GM12865 (cell line): Measurements from ENCODE around the gene PDLIM3.

Source experiments
- DNase-seq: peaks from one replicate; pipeline ENCODE4 v3.0.0; 2010; ENCODE audit warnings: low read depth
- H3K4me3 ChIP-seq: 2 replicates; pipeline ENCODE4 v1.5.1; 2011; ENCODE audit warnings: mild to moderate bottlenecking, low read depth, low read length, control low read depth
- TF ChIP-seq, protein P1 (sequence below): IDR thresholded peaks from 2 replicates; pipeline ENCODE4 v1.5.1; 2011; ENCODE audit warnings: low read length, control low read depth, low read depth, inconsistent platforms; ENCODE audit not compliant: insufficient read depth; ENCODE audit errors: missing control alignments

Gene PDLIM3

DNA sequence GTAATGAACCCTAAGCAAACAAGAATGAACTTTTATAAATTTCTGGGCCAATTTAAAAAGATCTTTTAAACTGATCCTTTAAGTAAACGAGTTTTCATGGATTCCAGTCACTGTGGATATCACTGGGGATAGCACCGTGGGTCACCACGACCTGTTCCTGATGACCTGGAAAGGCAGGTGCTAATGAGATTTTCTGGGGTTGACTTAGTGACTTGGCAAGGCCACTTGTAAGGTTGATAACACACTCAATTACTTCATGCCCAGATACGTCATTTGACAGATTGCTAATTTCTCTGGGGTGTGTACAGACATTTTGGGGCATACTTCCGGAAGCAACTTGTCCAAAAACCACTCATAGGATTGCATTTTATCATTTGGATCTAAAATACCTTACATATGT lies 24.5 kb downstream of the PDLIM3 start:
- TF ChIP-seq, protein P1, sequence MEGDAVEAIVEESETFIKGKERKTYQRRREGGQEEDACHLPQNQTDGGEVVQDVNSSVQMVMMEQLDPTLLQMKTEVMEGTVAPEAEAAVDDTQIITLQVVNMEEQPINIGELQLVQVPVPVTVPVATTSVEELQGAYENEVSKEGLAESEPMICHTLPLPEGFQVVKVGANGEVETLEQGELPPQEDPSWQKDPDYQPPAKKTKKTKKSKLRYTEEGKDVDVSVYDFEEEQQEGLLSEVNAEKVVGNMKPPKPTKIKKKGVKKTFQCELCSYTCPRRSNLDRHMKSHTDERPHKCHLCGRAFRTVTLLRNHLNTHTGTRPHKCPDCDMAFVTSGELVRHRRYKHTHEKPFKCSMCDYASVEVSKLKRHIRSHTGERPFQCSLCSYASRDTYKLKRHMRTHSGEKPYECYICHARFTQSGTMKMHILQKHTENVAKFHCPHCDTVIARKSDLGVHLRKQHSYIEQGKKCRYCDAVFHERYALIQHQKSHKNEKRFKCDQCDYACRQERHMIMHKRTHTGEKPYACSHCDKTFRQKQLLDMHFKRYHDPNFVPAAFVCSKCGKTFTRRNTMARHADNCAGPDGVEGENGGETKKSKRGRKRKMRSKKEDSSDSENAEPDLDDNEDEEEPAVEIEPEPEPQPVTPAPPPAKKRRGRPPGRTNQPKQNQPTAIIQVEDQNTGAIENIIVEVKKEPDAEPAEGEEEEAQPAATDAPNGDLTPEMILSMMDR = no peak
- no peak for DNase-seq
- no peak overlapping the region for H3K4me3 ChIP-seq

DNA sequence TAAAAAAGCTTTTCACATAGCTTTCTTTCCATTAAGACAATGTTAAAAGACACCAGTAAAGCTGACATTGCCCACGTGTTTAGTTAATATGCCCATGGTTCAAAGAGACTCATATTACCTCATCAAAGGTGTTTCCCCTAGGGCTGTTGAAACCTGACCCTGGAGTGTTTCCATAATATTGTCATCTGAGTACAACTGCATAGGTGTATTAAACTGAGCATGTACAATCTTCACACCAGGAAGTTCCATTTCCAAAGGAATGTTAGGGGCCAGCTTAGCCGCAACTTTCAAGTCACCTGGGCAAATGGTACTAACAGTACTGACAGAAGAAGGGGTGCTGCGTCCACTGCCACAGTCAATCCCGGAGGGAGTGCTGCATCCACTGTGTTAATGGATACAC lies 27.1 kb downstream of the PDLIM3 start:
- H3K4me3 ChIP-seq = no peak overlapping the region
- TF ChIP-seq, protein P1 = no peak
- DNase-seq = no peak

DNA sequence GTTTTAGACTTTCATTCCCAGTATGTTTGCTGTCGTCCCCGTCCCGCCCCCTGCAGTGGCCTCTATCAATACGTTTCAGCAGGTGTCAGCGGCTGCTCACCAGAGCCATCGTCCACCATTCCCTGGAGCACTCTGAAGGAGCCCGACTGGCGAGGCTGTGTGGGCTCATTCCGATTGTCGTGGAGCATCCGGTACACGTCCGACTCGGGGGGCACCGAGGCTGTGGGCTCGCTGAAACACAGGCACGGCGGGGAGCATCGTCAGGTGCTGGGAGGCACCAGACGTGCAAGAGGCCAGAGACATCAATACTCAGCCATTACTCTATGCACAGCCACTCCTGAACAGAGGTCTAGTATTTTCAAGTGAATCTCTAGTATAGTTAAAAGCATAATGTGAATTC lies 28.9 kb downstream of the PDLIM3 start:
- no peak for DNase-seq
- TF ChIP-seq, protein P1 = no peak
- no peak overlapping the region for H3K4me3 ChIP-seq

DNA sequence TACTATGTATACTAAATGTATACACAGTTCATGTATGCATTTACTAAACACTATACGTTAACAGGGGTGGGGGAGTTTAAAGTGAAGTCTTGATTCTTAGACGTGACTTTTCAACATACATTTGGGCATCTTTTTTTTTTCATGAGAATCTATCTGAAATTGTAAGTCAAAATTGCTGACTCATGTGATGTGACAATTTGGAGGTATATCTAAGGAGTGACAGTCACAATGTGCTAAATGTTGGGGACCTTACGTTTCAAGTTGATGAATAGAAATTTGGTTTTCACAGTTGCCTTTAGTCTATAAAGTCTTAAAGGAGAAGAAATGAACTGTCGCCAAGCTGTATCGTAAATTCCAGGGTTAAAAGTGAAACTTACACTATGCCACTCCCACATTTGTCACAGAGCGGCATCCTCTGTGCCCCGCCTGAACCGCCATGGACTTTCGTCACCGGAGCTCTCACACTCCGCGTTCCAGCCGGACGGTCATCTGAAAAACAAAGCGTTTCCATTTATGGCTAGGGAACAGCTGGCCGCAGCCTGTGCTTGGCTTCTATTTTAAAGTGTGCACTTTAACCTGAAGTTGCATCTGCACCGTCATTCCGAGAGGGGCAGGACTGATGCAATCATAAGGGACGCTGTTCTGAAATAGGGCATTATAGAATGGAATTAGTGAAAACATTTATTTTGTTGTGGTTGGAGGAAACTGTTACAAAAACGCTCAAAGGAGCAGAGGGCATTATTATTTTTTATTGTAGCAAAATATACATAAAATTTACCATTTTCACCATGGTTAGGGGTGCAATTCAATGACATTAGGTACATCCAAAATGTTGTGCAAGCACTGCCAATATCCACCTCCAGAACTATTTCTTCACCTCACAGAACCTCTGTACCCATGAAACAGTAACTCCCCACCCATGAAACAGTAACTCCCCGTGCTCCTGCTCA lies 30.9 kb downstream of the PDLIM3 start:
- TF ChIP-seq, protein P1 = no peak
- no peak overlapping the region for H3K4me3 ChIP-seq
- DNase-seq = no peak

DNA sequence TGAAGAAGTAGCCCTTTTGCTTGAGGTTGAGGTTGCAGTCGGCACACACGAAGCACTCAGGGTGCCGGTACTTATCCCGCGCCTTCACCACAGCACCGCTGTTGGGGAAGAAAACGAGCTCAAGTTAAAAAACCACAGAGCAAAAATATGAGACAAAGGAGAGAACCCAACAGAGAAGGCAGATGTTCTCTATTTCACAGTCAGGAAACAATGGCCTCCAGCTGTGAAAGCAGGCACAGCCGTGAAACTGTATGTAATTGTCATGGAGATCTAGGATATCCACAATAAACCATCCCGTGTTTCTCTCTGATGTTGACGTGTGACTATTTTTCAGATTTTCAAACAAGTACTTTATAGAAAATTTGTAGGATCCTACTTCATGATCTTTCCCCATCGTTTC lies 32.9 kb downstream of the PDLIM3 start:
- H3K4me3 ChIP-seq = no peak overlapping the region
- no peak for DNase-seq
- TF ChIP-seq, protein P1 = no peak

DNA sequence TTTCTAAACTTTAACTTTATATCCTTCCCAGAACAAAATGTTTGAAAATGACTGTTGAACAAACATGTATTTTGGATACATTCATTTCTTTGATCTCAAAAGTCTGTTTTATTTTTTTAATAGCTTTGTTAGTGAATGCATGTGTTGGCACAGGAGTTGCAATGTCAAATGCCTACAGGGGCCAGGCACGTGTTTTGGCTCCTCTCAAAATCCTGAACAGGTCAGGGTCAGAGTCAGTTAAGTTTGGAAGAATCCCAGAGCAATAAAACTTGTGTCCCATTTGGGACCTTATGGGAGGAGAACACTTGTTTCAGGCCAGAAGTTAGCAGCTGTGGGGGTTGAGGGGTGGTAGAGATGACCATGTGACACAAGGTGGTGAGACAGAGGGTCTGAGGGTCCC lies 34.7 kb downstream of the PDLIM3 start:
- TF ChIP-seq, protein P1 = no peak
- no peak overlapping the region for H3K4me3 ChIP-seq
- DNase-seq = no peak

DNA sequence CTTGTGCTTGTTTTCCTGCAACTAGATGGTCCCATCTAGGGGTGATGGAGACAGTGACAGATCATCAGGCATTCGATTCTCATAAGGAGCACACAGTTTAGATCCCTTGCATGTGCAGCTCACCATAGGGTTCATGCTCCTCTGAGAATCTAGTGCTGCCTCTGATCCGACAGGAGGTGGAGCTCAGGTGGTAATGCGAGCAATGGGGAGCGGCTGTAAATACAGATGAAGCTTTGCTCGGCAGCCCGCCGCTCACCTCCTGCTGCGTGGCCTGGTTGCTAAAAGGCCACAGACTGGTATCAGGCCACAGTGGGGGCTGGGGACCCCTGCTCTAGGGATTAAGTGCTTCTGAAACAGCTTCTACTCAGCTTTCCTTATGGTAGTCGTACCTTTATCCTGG lies 35.3 kb downstream of the PDLIM3 start:
- no peak for DNase-seq
- TF ChIP-seq, protein P1 = no peak
- no peak overlapping the region for H3K4me3 ChIP-seq
